ENCODE measurements around the gene XXYLT1. TPM values are rescaled to one million over a fixed set of nuclear protein-coding genes. Genes with fewer than 3 reads are reported as not detected.

XXYLT1 gene
- total and polyA plus RNA-seq, 12 donors: 6.2 to 14.6 (median 9.3) TPM

GRCh38 chr3:195106418-195106906, 164.5 kb downstream of the XXYLT1 start:
- Histone ChIP-seq H3K36me3 (replicated peaks in 1 of 2) (no peaks in the 10 kb centered on the region), H3K9me3 (replicated peaks in 1 of 3) (no peaks in the 10 kb centered on the region), H3K27ac (no peak overlapping the region), H3K27me3 (no peaks in the 10 kb centered on the region), H3K4me3 (peak overlapping the region in 1 of 4 donors; percentile 31), H3K4me1 (replicated peaks in 1 of 2) (peaks cover 8 to 17% of the 10 kb centered on the region in 2 donors)
- intact Hi-C loops (cut with DNase I): loop anchor here (5.0 kb wide), 2 partner anchors 419 to 424 kb away; partner anchors contain the start of gene FAM43A (in 1 of the 2)
- DNase-seq: peak; percentile 29 to 80 (median 64)
- 3 to 7% (median 6%) methylated on average over 9 to 29 of the region's 29 CpGs for WGBS, 4 donors
- TF ChIP-seq, protein P1, sequence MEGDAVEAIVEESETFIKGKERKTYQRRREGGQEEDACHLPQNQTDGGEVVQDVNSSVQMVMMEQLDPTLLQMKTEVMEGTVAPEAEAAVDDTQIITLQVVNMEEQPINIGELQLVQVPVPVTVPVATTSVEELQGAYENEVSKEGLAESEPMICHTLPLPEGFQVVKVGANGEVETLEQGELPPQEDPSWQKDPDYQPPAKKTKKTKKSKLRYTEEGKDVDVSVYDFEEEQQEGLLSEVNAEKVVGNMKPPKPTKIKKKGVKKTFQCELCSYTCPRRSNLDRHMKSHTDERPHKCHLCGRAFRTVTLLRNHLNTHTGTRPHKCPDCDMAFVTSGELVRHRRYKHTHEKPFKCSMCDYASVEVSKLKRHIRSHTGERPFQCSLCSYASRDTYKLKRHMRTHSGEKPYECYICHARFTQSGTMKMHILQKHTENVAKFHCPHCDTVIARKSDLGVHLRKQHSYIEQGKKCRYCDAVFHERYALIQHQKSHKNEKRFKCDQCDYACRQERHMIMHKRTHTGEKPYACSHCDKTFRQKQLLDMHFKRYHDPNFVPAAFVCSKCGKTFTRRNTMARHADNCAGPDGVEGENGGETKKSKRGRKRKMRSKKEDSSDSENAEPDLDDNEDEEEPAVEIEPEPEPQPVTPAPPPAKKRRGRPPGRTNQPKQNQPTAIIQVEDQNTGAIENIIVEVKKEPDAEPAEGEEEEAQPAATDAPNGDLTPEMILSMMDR (IDR thresholded peaks at IDR 0.05): peak; percentile 84 to 100 (median 98)
- TF ChIP-seq POLR2A (IDR thresholded peaks at IDR 0.05): no peak

DNA sequence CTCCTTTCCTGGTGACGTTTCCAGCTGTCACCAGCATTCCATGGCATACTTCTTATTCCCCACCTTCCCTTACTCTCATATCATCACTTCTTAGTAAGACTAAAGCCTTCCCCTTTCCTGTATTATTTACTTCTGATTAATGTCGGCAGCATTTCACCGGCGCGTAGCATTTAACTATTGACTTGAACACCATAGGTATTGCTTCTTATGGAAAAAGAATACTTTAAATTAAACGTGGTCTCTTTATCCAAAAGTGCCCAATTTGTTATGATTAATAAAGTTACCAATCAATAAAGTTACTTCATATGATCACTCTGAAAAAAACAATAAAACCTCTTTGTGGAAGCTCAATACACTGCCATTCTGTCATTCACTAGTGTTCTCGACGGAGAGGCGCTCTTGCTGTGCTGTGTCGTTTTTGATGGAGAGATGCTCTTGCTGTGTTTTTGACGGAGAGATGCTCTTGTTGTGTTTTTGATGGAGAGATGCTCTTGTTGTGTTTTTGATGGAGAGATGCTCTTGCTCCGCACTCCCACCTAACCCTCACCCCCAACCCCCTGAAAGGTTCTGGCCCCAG, 165.0 kb downstream of the XXYLT1 start:
- WGBS, 4 donors: 78 to 84% (median 82%) methylated on average over 12 of the region's 12 CpGs
- Histone ChIP-seq H3K4me3 (peak overlapping the region in 1 of 4 donors; percentile 31), H3K27ac (no peak overlapping the region), H3K4me1 (replicated peaks in 1 of 2) (peaks cover 8 to 17% of the 10 kb centered on the region in 2 donors), H3K36me3 (replicated peaks in 1 of 2) (no peaks in the 10 kb centered on the region), H3K9me3 (replicated peaks in 1 of 3) (no peaks in the 10 kb centered on the region), H3K27me3 (no peaks in the 10 kb centered on the region)
- TF ChIP-seq POLR2A (IDR thresholded peaks at IDR 0.05): no peak
- TF ChIP-seq, protein P1 (IDR thresholded peaks at IDR 0.05): no peak
- DNase-seq: no peak
- intact Hi-C loops (cut with DNase I): loop anchor here (5.0 kb wide), 2 partner anchors 419 to 424 kb away; partner anchors contain the start of gene FAM43A (in 1 of the 2)

- intact Hi-C loops (cut with DNase I): loop anchor here (5.0 kb wide), 2 partner anchors 418 to 423 kb away; partner anchors contain the start of gene FAM43A (in 1 of the 2)
- H3K27ac ChIP-seq: no peak overlapping the region
- DNase-seq: no peak
Measured at GRCh38 chr3:195105389-195105788, 165.6 kb downstream of the XXYLT1 start.

DNA sequence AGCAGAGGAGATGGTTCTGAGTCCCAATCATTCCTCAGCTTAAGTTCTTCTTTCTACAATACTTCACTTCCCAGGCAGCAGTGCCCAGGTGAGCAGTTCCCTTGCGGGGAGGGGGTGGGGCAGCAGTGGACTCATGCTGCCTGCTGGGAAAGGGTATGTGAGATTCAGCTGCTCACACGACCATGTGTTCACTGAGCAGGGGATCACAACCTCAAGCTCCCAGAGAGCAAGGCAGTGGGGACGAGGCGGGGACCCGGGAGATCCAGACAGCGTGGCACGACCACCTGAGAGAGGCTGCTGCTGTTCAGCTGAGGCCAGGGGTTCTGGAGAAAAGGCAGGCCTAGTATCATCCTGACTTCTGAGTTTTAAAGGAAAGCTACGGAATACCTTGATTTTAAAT, 166.6 kb downstream of the XXYLT1 start:
- H3K36me3 ChIP-seq (replicated peaks in 1 of 2): no peaks in the 10 kb centered on the region
- 91 to 95% (median 93%) methylated on average over 8 of the region's 8 CpGs for WGBS, 4 donors
- H3K4me1 ChIP-seq (replicated peaks in 1 of 2): peaks cover 8 to 17% of the 10 kb centered on the region in 2 donors
- no peak overlapping the region for H3K27ac ChIP-seq
- TF ChIP-seq POLR2A (IDR thresholded peaks at IDR 0.05): no peak
- TF ChIP-seq, protein P1 (IDR thresholded peaks at IDR 0.05): no peak
- no peak for DNase-seq
- no peaks in the 10 kb centered on the region for H3K27me3 ChIP-seq
- intact Hi-C loops (cut with DNase I): no loop called here
- H3K9me3 ChIP-seq (replicated peaks in 1 of 3): no peaks in the 10 kb centered on the region
- no peak overlapping the region for H3K4me3 ChIP-seq

More at GRCh38 chr3:195105389-195105788, 165.6 kb downstream of the XXYLT1 start:
- H3K9me3 ChIP-seq (replicated peaks in 1 of 3): no peaks in the 10 kb centered on the region
- no peaks in the 10 kb centered on the region for H3K36me3 ChIP-seq (replicated peaks in 1 of 2)
- no peak for TF ChIP-seq POLR2A (IDR thresholded peaks at IDR 0.05)
- TF ChIP-seq, protein P1 (IDR thresholded peaks at IDR 0.05): no peak
- no peaks in the 10 kb centered on the region for H3K27me3 ChIP-seq
- H3K4me3 ChIP-seq: no peak overlapping the region
- H3K4me1 ChIP-seq (replicated peaks in 1 of 2): peaks cover 8 to 17% of the 10 kb centered on the region in 2 donors
- WGBS, 4 donors: 87 to 91% (median 89%) methylated on average over 13 of the region's 13 CpGs

Data from adrenal gland (tissue), 12 donors.